Measurements from ENCODE around the gene LGALS13. TPM values are rescaled to one million over a fixed set of nuclear protein-coding genes. Genes with fewer than 3 reads are reported as not detected.
A peak's percentile ranks its signal among the peaks of the same experiment; 100 is the strongest.

Gene LGALS13
- total and polyA plus RNA-seq, 2 of the 8 experiments (the other 6 are each of a cell fraction or from before 2014, with no cell fraction given), result not detected

DNA sequence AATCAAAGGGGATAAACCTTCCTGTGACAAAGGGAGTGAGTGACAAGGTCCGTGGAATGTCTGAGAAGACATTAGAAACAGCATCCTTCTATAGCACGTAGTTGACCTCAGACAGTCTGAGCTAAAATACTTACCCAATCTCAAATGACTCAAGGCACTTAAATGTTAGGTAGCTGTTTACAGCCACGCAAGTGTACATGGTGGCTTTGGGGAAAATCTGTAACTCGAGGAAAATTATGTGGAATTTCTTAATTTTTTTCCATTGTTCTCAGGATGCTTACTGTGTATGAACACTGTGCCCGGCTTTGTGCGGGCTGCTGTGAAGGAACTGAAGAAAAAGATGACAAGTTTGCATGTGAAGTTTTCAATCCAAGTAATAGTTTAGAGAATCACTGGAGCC, 5.2 kb downstream of the LGALS13 start:
- Histone ChIP-seq H2BK120ac (replicated peaks; ENCODE audit: low read depth, low read length) (no peak overlapping the region), H3K4me2 (ENCODE audit: insufficient read depth in 1 of 2, low read depth in 2 of 2, low read length in 2 of 2) (no peak overlapping the region; a peak in 1 of 4 replicates), H3K56ac (replicated peaks; ENCODE audit: insufficient read length, low read depth, low read length) (no peak overlapping the region), H3K4me3 (ENCODE audit: extremely low read depth in 1 of 4, insufficient read depth in 2 of 4, low read depth in 3 of 4, low read length in 4 of 4) (no peak overlapping the region), H4K91ac (replicated peaks; ENCODE audit: insufficient read length, low read length) (no peak overlapping the region), H4K5ac (ENCODE audit: insufficient read length, low read depth, low read length) (no peak overlapping the region), H4K8ac (ENCODE audit: extremely low read depth, insufficient read depth, low read length) (no peak overlapping the region), H2AFZ (ENCODE audit: low read length) (no peak overlapping the region; the same call in 1 of the 2 replicates), H3K18ac (ENCODE audit: extremely low read depth, low read length) (no peak overlapping the region), H2BK20ac (ENCODE audit: low read length) (no peak overlapping the region), H3K79me2 (ENCODE audit: control insufficient read depth in 1 of 2, insufficient read depth in 2 of 2, low read length in 2 of 2) (no peaks in the 10 kb centered on the region), H3K79me1 (ENCODE audit: low read depth, low read length) (no peaks in the 10 kb centered on the region), H3K27ac (ENCODE audit: low read depth, low read length) (no peak overlapping the region), H3K4me1 (replicated peaks in 1 of 4; ENCODE audit: control insufficient read depth in 3 of 4, insufficient read depth in 4 of 4, low read length in 3 of 4) (peaks cover 0 to 5% (median 0%) of the 10 kb centered on the region in 4 experiments; a peak in 3 of 7 replicates), H2BK5ac (ENCODE audit: low read depth, low read length) (no peak overlapping the region), H3K9ac (replicated peaks in 1 of 4; ENCODE audit: extremely low read depth in 1 of 4, low read depth in 3 of 4, low read length in 3 of 4) (peak overlapping the region in 1 of 4 experiments; percentile 34; a peak in 1 of 7 replicates), H4K20me1 (replicated peaks in 1 of 2; ENCODE audit: control insufficient read depth in 1 of 2, insufficient read depth in 2 of 2, low read length in 2 of 2) (peaks cover 0 to 3% of the 10 kb centered on the region in 2 experiments), H2BK15ac (ENCODE audit: low read length) (no peak overlapping the region), H3K23ac (ENCODE audit: insufficient read length) (no peak overlapping the region), H3K14ac (ENCODE audit: insufficient read length) (no peak overlapping the region), H3K23me2 (ENCODE audit: low read depth, low read length) (peaks cover 2% of the 10 kb centered on the region; the same call in 1 of the 2 replicates), H2BK12ac (ENCODE audit: low read depth, low read length) (no peak overlapping the region), H3K27me3 (replicated peaks in 1 of 4; ENCODE audit: control insufficient read depth in 3 of 4, extremely low read depth in 1 of 4, insufficient read depth in 3 of 4, low read length in 3 of 4) (no peaks in the 10 kb centered on the region; a peak in 1 of 7 replicates), H3K9me3 (ENCODE audit: insufficient read depth in 2 of 2, low read depth in 1 of 2, low read length in 1 of 2) (no peaks in the 10 kb centered on the region), H2AK5ac (ENCODE audit: low read depth, low read length) (no peak overlapping the region), H3K4ac (replicated peaks; ENCODE audit: insufficient read length, low read depth, low read length) (no peak overlapping the region), H3K36me3 (ENCODE audit: control insufficient read depth in 2 of 4, insufficient read depth in 4 of 4, low read length in 3 of 4) (no peaks in the 10 kb centered on the region)
- DNase-seq (ENCODE audit: low read depth in 1 of 2, low spot score in 2 of 2) (no peak), FAIRE-seq (no peak)
- WGBS, 2 experiments (ENCODE audit: extremely low coverage in 1 of 2, insufficient coverage in 1 of 2, insufficient read length in 1 of 2, insufficient replicate concordance in 2 of 2, low coverage in 1 of 2, low lambda C conversion rate in 2 of 2, missing lambda C conversion rate in 1 of 2), result 85% methylated on average over 6 of the region's 6 CpGs; no CpG with 5 or more reads in 1 of the 2 experiments
- ChIA-PET POLR2A (ENCODE audit: partially characterized antibody) (no interaction called here), CTCF (ENCODE audit: partially characterized antibody) (no interaction called here)
- TF ChIP-seq SP2 (IDR thresholded peaks at IDR 0.05; ENCODE audit: low read length) (no peak), CREB1 (IDR thresholded peaks at IDR 0.05) (no peak), ASH2L (IDR thresholded peaks at IDR 0.05; ENCODE audit: low read length) (no peak), CEBPB (IDR thresholded peaks at IDR 0.05; ENCODE audit: low read depth, low read length) (no peak), CBX8 (IDR thresholded peaks at IDR 0.05; ENCODE audit: borderline replicate concordance, low read depth, low read length) (no peak), KDM1A (IDR thresholded peaks at IDR 0.05; ENCODE audit: borderline replicate concordance, low read length) (no peak), CHD2 (IDR thresholded peaks at IDR 0.05; ENCODE audit: low read length) (no peak), POLR2AphosphoS5 (IDR thresholded peaks at IDR 0.05; ENCODE audit: low read depth, low read length) (no peak), PHF8 (conservative IDR thresholded peaks at IDR 0.05; ENCODE audit: low read depth, low read length) (no peak), TBP (IDR thresholded peaks at IDR 0.05; ENCODE audit: low read depth, low read length) (no peak)
- TF ChIP-seq, protein P1, sequence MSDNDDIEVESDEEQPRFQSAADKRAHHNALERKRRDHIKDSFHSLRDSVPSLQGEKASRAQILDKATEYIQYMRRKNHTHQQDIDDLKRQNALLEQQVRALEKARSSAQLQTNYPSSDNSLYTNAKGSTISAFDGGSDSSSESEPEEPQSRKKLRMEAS (IDR thresholded peaks at IDR 0.05), result no peak
- TF ChIP-seq, protein P2, sequence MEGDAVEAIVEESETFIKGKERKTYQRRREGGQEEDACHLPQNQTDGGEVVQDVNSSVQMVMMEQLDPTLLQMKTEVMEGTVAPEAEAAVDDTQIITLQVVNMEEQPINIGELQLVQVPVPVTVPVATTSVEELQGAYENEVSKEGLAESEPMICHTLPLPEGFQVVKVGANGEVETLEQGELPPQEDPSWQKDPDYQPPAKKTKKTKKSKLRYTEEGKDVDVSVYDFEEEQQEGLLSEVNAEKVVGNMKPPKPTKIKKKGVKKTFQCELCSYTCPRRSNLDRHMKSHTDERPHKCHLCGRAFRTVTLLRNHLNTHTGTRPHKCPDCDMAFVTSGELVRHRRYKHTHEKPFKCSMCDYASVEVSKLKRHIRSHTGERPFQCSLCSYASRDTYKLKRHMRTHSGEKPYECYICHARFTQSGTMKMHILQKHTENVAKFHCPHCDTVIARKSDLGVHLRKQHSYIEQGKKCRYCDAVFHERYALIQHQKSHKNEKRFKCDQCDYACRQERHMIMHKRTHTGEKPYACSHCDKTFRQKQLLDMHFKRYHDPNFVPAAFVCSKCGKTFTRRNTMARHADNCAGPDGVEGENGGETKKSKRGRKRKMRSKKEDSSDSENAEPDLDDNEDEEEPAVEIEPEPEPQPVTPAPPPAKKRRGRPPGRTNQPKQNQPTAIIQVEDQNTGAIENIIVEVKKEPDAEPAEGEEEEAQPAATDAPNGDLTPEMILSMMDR (IDR thresholded peaks at IDR 0.05; ENCODE audit: control extremely low read depth in 1 of 3, insufficient read depth in 1 of 3, low read depth in 1 of 3, low read length in 3 of 3), result no peak

All from H1 (cell line).